GM19043 (cell line): ENCODE data around the gene SPAAR.
"Not testable (repeated sequence)": the region's sequence is repeated elsewhere in the genome, so short reads cannot be mapped to it uniquely, and the experiment has no call there.

Experiments
- ATAC-seq: cut with Tn5 transposase; IDR thresholded peaks from one replicate; pipeline ENCODE4 v1.9.1; 2021; ENCODE audit warnings: low read depth; ENCODE audit not compliant: unreplicated experiment

Gene SPAAR

GRCh38 chr9:35909274-35909673, at the start of gene SPAAR:
SPAAR (plus strand) TSS chr9:35909490; CDS start chr9:35910464, 974 bp downstream.
- no peak for ATAC-seq

GRCh38 chr9:35859990-35860339, 49.3 kb upstream of the SPAAR start:
- ATAC-seq, result no peak

- ATAC-seq, result no peak
Observed at GRCh38 chr9:35861161-35861897, 48.0 kb upstream of the SPAAR start.

GRCh38 chr9:35862328-35862727, 47.0 kb upstream of the SPAAR start:
- no peak for ATAC-seq

- ATAC-seq, result no peak
Observed at GRCh38 chr9:35863583-35863982, 45.7 kb upstream of the SPAAR start.

GRCh38 chr9:35864695-35865255, 44.5 kb upstream of the SPAAR start:
- ATAC-seq, result no peak

GRCh38 chr9:35867538-35867937, 41.8 kb upstream of the SPAAR start:
- no peak for ATAC-seq

- ATAC-seq, result no peak
Observed at GRCh38 chr9:35868933-35869332, 40.4 kb upstream of the SPAAR start.

GRCh38 chr9:35869621-35870216, 39.6 kb upstream of the SPAAR start:
- ATAC-seq, result no peak

- ATAC-seq, result no peak
Observed at GRCh38 chr9:35870351-35870923, 38.9 kb upstream of the SPAAR start, which contains the start of gene OR13J1. OR13J1 (minus strand) TSS chr9:35870401; CDS start chr9:35870401, 0 bp downstream.

- no peak for ATAC-seq
Observed at GRCh38 chr9:35871545-35871944, 37.7 kb upstream of the SPAAR start.

GRCh38 chr9:35872505-35872904, 36.8 kb upstream of the SPAAR start:
- ATAC-seq, result no peak

- no peak for ATAC-seq
Observed at GRCh38 chr9:35882263-35882848, 26.9 kb upstream of the SPAAR start.

- no peak for ATAC-seq
Observed at GRCh38 chr9:35882996-35883395, 26.3 kb upstream of the SPAAR start.

GRCh38 chr9:35884908-35885307, 24.4 kb upstream of the SPAAR start:
- not testable (repeated sequence) for ATAC-seq

- no peak for ATAC-seq
Observed at GRCh38 chr9:35891646-35892045, 17.6 kb upstream of the SPAAR start.

- no peak for ATAC-seq
Observed at GRCh38 chr9:35892051-35892450, 17.2 kb upstream of the SPAAR start.

GRCh38 chr9:35896570-35896969, 12.7 kb upstream of the SPAAR start:
- ATAC-seq, result no peak

GRCh38 chr9:35897376-35898099, 11.8 kb upstream of the SPAAR start:
- ATAC-seq, result not testable (repeated sequence)

- ATAC-seq, result no peak
Observed at GRCh38 chr9:35898337-35898736, 11.0 kb upstream of the SPAAR start.

- ATAC-seq, result no peak
Observed at GRCh38 chr9:35899021-35899420, 10.3 kb upstream of the SPAAR start.
